HepG2 (cell line): ENCODE data around the gene SUCLA2. TPM values are rescaled to one million over a fixed set of nuclear protein-coding genes. Genes with fewer than 3 reads are reported as not detected.
"Not testable (repeated sequence)": the region's sequence is repeated elsewhere in the genome, so short reads cannot be mapped to it uniquely, and the experiment has no call there.

Experiments
- ATAC-seq: fragments of 200-7000 bp; cut with Tn5 transposase; 3 replicates; pipeline ENCODE4 v1.9.1; 2020; ENCODE audit warnings: mild to moderate bottlenecking, moderate library complexity
- BruUV-seq: library from RNA; stranded (reverse); fragments of 400-500 nt; replicated peaks from 2 replicates; lab custom pipeline; 2021; lab: Mats Ljungman, UMichigan
- CTCF ChIA-PET: fragments of 300-600 bp; formaldehyde crosslinking; extraction: SDS; loops from one replicate; lab custom pipeline; 2021; ENCODE audit warnings: low total read pairs, inconsistent platforms, low intra/inter-chr PET ratio; lab: Yijun Ruan, JAX
- POLR2A ChIA-PET: fragments of 350-600 bp; sonication (Branson Sonifier 250); formaldehyde crosslinking; loops from one replicate; lab custom pipeline; 2020; ENCODE audit warnings: antibody characterized with exemption, inconsistent platforms; lab: Yijun Ruan, JAX
- DNase-seq: peaks from one replicate; pipeline ENCODE4 v3.0.0-alpha.2; 2015; ENCODE audit warnings: low spot score
- FAIRE-seq: peaks from 3 replicates; lab custom pipeline; 2011; peaks lifted over from hg19 to GRCh38; lab: Jason Lieb, UNC
- H2AFZ ChIP-seq: one replicate; pipeline ENCODE4 v1.6.1; 2011; ENCODE audit warnings: low read length, inconsistent platforms
- H3K27ac ChIP-seq: fragments of 300-600 bp; 3 replicates; pipeline ENCODE4 v1.8.0; 2011; ENCODE audit warnings: mixed run types, mild to moderate bottlenecking, mixed read lengths, low read length, inconsistent platforms; ENCODE audit not compliant: insufficient read depth; ENCODE audit errors: extremely low read length
- H3K27me3 ChIP-seq, 2 experiments: fragments of 200-600 bp in 1 of 2; 2 replicates in 1 of 2; 3 replicates in 1 of 2; pipeline versions ENCODE4 v1.6.0 to v1.8.0; 2011; ENCODE audit warnings: low read length in 2 of 2, mild to moderate bottlenecking in 2 of 2, moderate library complexity in 2 of 2, inconsistent platforms in 1 of 2; ENCODE audit not compliant: insufficient read depth in 2 of 2, control insufficient read depth in 1 of 2
- H3K36me3 ChIP-seq, 2 experiments: fragments of 200-600 bp in 1 of 2; replicated peaks in 1 of 2; 2 replicates in 1 of 2; 3 replicates in 1 of 2; pipeline versions ENCODE4 v1.5.1 to v1.8.0; 2011; ENCODE audit warnings: low read length in 2 of 2, inconsistent platforms in 1 of 2; ENCODE audit not compliant: insufficient read depth in 2 of 2, control insufficient read depth in 1 of 2
- H3K4me1 ChIP-seq: 2 replicates; pipeline ENCODE4 v1.5.1; 2012; ENCODE audit warnings: low read length, inconsistent platforms; ENCODE audit not compliant: insufficient read depth
- H3K4me2 ChIP-seq: 2 replicates; pipeline ENCODE4 v1.6.0; 2011; ENCODE audit warnings: low read depth, low read length, inconsistent platforms
- H3K4me3 ChIP-seq, 3 experiments: fragments of 200-600 bp in 1 of 3; sonication (generic), shearing (Covaris generic) in 1 of 3; replicated peaks in 1 of 3; 2 replicates each; pipeline ENCODE4 v1.5.1; 2011 to 2016; ENCODE audit warnings: low read length in 3 of 3, inconsistent platforms in 2 of 3, low read depth in 2 of 3, mild to moderate bottlenecking in 2 of 3, control low read depth in 1 of 3, mixed read lengths in 1 of 3; ENCODE audit not compliant: insufficient read depth in 1 of 3
- H3K79me2 ChIP-seq: one replicate; pipeline ENCODE4 v1.6.1; 2011; ENCODE audit warnings: low read length, inconsistent platforms; ENCODE audit not compliant: insufficient read depth
- H3K9ac ChIP-seq: 2 replicates; pipeline ENCODE4 v1.6.0; 2011; ENCODE audit warnings: mild to moderate bottlenecking, low read depth, low read length, inconsistent platforms; ENCODE audit not compliant: insufficient read depth
- H3K9me3 ChIP-seq: 2 replicates; pipeline ENCODE4 v1.5.1; 2012; ENCODE audit warnings: mild to moderate bottlenecking, low read length
- H4K20me1 ChIP-seq: 2 replicates; pipeline ENCODE4 v1.6.0; 2011; ENCODE audit warnings: inconsistent platforms, mild to moderate bottlenecking, low read length, moderate library complexity; ENCODE audit not compliant: insufficient read depth
- ASH2L ChIP-seq: fragments of 300-600, 200-600 bp; sonication (generic); IDR thresholded peaks from 2 replicates; pipeline ENCODE4 v1.7.0; 2017; ENCODE audit warnings: low read depth, mild to moderate bottlenecking, moderate library complexity, mixed read lengths, low read length; ENCODE audit not compliant: insufficient read length
- CCDC6 ChIP-seq: sonication (generic); formaldehyde crosslinking; IDR thresholded peaks from 2 replicates; pipeline ENCODE4 v1.8.1; 2022; ENCODE audit warnings: mild to moderate bottlenecking, missing genetic modification reagents, moderate library complexity
- PHF21A ChIP-seq: sonication (generic); formaldehyde crosslinking; IDR thresholded peaks from 2 replicates; pipeline ENCODE4 v1.5.0; 2020; ENCODE audit warnings: mild to moderate bottlenecking, missing genetic modification reagents
- SIX4 ChIP-seq: sonication (generic); formaldehyde crosslinking; IDR thresholded peaks from 2 replicates; pipeline ENCODE4 v1.4.0; 2020; ENCODE audit warnings: missing genetic modification reagents
- SUZ12 ChIP-seq: fragments of 150-350 bp; IDR thresholded peaks from 2 replicates; pipeline ENCODE4 v1.6.1; 2014; ENCODE audit warnings: low read depth, low read length
- ZNF136 ChIP-seq: sonication (generic); formaldehyde crosslinking; IDR thresholded peaks from 2 replicates; pipeline ENCODE4 v1.8.1; 2022; ENCODE audit warnings: low read depth, mild to moderate bottlenecking, moderate library complexity, missing genetic modification reagents
- ZNF672 ChIP-seq: sonication (generic); formaldehyde crosslinking; IDR thresholded peaks from 2 replicates; pipeline ENCODE4 v1.8.1; 2022; ENCODE audit warnings: missing genetic modification reagents
- ZNF772 ChIP-seq: sonication (generic); formaldehyde crosslinking; IDR thresholded peaks from 2 replicates; pipeline ENCODE4 v1.5.0; 2020; ENCODE audit warnings: mild to moderate bottlenecking, missing genetic modification reagents
- WGBS: methylation state at CpG from one replicate; pipeline ENCODE4 v1.1.6; 2017; ENCODE audit warnings: low lambda C conversion rate; 5-methylcytosine and 5-hydroxymethylcytosine counted together
- in situ Hi-C: cut with HindIII; loops from 2 replicates; pipeline ENCODE4 v1.10.0; 2017; ENCODE audit warnings: low pct_unique_long_range_greater_than_20kb; ENCODE audit not compliant: extremely low pct_ligation_motif_present
- intact Hi-C: fragments of 100-400 bp; cut with micrococcal nuclease; formaldehyde crosslinking; loops from one replicate; pipeline ENCODE4 v1.10.0; 2022; ENCODE audit not compliant: unreplicated experiment
- polyA plus RNA-seq, 8 experiments: library from polyadenylated mRNA; depleted of rRNA in 3 of 8; stranded (reverse) in 7 of 8; unstranded in 1 of 8; fragments of >200 nt; fragmentation: Illumina TruSeq in 4 of 8; extraction: Trizol in 4 of 8; gene quantifications; 2 replicates each; pipeline versions ENCODE4 v1.2.1 to v1.2.3, GENCODE V29; 2011 to 2016; ENCODE audit warnings: low read depth in 4 of 8, missing spikeins in 1 of 8, mixed read lengths in 1 of 8; ENCODE audit not compliant: insufficient read depth in 1 of 8
- total RNA-seq, 5 experiments: library from RNA; depleted of rRNA; stranded (reverse); fragments of >200 nt; fragmentation: Illumina TruSeq; extraction: Trizol; gene quantifications; 2 replicates each; pipeline ENCODE4 v1.2.3, GENCODE V29; 2016; ENCODE audit warnings: low read depth in 1 of 5
- TF ChIP-seq, protein P1 (sequence below): sonication (generic); formaldehyde crosslinking; IDR thresholded peaks from 2 replicates; pipeline ENCODE4 v1.5.0; 2020; ENCODE audit warnings: mild to moderate bottlenecking, missing genetic modification reagents, borderline replicate concordance

Gene SUCLA2
- total and polyA plus RNA-seq, 2 of the 13 experiments (the other 11 are each of a cell fraction or from before 2014, with no cell fraction given): 28.4 to 77.1 TPM

DNA sequence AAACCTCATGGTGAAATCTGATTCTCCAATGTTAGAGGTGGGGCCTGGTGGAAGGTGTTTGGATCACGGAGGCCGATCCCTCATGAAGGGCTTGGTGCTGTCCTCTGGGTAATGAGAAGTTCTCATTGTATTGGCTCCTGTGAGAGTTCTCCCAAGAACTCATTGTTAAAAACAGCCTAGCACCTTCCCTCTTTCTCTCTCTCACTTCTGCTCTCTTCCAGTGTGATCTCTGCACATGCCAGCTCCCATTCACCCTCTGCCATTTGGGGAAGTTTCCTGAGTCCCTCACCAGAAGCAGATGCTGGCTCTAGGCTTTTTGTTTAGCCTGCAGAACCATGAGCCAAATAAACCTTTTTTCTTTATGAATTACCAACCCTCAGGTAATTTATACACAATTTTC lies 3.1 kb upstream of the SUCLA2 start:
- ATAC-seq (no peak), DNase-seq (no peak), FAIRE-seq (no peak)
- H3K36me3 ChIP-seq: no peaks in the 10 kb centered on the region
- H2AFZ ChIP-seq: no peak overlapping the region
- TF ChIP-seq ZNF136: no peak
- TF ChIP-seq, protein P1, sequence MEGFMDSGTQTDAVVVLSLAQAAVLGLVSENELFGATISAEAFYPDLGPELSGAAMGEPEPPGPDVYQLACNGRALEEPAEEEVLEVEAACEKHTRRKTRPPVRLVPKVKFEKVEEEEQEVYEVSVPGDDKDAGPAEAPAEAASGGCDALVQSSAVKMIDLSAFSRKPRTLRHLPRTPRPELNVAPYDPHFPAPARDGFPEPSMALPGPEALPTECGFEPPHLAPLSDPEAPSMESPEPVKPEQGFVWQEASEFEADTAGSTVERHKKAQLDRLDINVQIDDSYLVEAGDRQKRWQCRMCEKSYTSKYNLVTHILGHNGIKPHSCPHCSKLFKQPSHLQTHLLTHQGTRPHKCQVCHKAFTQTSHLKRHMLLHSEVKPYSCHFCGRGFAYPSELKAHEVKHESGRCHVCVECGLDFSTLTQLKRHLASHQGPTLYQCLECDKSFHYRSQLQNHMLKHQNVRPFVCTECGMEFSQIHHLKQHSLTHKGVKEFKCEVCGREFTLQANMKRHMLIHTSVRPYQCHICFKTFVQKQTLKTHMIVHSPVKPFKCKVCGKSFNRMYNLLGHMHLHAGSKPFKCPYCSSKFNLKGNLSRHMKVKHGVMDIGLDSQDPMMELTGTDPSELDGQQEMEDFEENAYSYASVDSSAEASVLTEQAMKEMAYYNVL (CRISPR knock-in tag): no peak
- no peak for TF ChIP-seq ASH2L
- TF ChIP-seq PHF21A: no peak
- TF ChIP-seq CCDC6 (CRISPR knock-in tag): no peak
- no peak for TF ChIP-seq ZNF772 (CRISPR knock-in tag)
- TF ChIP-seq SUZ12: no peak
- TF ChIP-seq ZNF672 (CRISPR knock-in tag): no peak
- no peak for TF ChIP-seq SIX4 (CRISPR knock-in tag)
- in situ Hi-C loops: no loop called here
- ChIA-PET POLR2A (no interaction called here), CTCF (no interaction called here)
- H3K4me1 ChIP-seq: peaks cover 27% of the 10 kb centered on the region
- H3K4me3 ChIP-seq: no peak overlapping the region
- no peak overlapping the region for H3K9ac ChIP-seq
- intact Hi-C loops: loop anchor here (5.0 kb wide), 1 partner anchor 33 kb away; the partner anchor contains the start of gene NUDT15
- no TSS peak for BruUV-seq
- H3K4me2 ChIP-seq: no peak overlapping the region
- H3K27me3 ChIP-seq: no peaks in the 10 kb centered on the region
- no peaks in the 10 kb centered on the region for H4K20me1 ChIP-seq
- H3K79me2 ChIP-seq: peaks cover 17% of the 10 kb centered on the region
- 100% methylated on average over 2 of the region's 2 CpGs for WGBS
- H3K27ac ChIP-seq: no peak overlapping the region
- no peaks in the 10 kb centered on the region for H3K9me3 ChIP-seq

DNA sequence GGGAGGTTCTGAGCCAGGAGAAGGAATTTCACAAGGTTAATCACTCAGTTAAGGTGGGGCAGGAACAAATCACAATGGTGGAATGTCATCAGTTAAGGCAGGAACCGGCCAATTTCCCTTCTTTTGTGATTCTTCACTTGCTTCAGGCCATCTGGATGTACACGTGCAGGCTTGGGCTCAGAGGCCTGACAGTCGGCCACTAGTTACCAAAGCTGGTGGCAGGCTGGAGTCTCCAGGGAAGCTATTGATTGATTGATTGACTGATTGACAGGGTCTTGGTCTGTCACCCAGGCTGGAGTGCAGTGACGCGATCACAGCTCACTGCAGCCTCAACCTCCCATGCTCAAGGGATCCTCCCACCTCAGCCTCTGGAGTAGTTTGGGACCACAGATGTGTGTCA lies 926 bp upstream of the SUCLA2 start:
- H3K9ac ChIP-seq, H3K9me3 ChIP-seq, H4K20me1 ChIP-seq, H3K27me3 ChIP-seq, FAIRE-seq, H2AFZ ChIP-seq, ATAC-seq, in situ Hi-C loops, H3K36me3 ChIP-seq, DNase-seq, CTCF ChIA-PET: not testable (repeated sequence)
- H3K4me3 ChIP-seq: 0 out of 6 replicates have a peak overlapping the region, but pooled peaks of 1 of the 3 experiments have one; percentile 15
- POLR2A ChIA-PET: interaction anchor here (1.4 kb wide), 1 partner anchor 94 kb away, joined by 4 read pairs; no protein-coding TSS in a partner anchor
- peaks cover 39% of the 10 kb centered on the region for H3K79me2 ChIP-seq
- intact Hi-C loops: loop anchor here (1.0 to 5.0 kb wide), 2 partner anchors 35 to 207 kb away; partner anchors contain the start of gene NUDT15
- H3K4me2 ChIP-seq: peak overlapping the region; percentile 85
- TSS peak; percentile 82 for BruUV-seq
- WGBS: 76% methylated on average over 4 of the region's 5 CpGs
- H3K27ac ChIP-seq: peak overlapping the region; percentile 79
- H3K4me1 ChIP-seq: peaks cover 36% of the 10 kb centered on the region
